Stimulated activated CD4-positive, alpha-beta T cell treated with anti-CD3 and anti-CD28 coated beads, Interleukin-15, amount 100 ng/mL, for 24 hours (primary cell): ENCODE data around the gene ACER1.

Experiments
- DNase-seq: peaks from one replicate; pipeline ENCODE4 v3.0.0-alpha.2; 2020

The ACER1 gene

DNA sequence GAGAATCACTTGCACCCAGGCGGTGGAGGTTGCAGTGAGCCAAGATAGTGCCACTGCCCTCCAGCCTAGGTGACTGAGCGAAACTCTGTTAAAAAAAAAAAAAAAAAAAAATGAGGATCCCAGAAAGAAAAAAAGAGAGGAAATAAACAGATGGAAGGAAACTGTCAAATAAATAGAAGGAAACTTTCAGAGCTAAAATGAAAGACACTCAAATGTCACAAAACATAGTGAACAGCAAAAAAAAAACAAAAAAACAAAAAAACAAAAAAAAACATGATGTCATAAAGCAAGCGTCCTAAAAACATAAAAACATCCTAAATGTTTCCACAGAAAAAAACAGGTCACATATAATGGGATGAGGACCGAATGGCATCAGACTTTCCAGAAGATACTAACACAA is 68.6 kb downstream of the ACER1 start:
- DNase-seq, result no peak

DNA sequence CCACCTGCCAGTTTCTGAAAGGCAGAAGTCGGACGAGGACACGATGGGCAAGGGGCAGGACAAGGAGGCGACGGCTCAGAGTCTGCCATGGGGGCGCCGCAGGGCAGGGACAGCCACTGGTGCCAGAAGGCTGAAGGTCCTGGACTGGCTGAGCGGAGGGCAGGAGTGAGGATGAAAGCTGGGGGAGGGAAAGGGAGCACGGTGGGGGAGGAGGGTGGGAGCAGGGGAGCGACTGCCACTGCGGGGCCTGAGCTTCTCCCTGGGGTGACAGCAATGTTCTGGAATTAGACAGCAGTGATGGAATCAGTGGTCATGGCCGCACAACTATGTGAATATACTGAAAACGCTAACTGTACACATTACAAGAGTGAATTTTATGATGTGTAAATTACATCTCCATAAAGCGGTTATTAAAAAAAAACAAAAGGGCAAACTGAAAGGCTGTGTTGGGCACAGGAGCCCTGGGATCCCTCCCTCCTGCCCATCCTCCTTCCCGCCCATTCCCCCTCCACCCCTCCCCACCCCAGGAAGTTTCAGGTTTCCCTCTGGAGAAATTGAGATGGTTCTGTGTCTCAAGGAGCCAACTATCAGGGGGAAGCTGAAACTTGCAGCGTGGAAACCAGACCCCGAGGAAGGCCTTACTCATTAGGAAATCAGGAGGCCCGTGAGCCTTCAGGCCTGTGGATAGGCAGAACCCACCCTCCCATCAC is 69.5 kb downstream of the ACER1 start:
- DNase-seq, result no peak

DNA sequence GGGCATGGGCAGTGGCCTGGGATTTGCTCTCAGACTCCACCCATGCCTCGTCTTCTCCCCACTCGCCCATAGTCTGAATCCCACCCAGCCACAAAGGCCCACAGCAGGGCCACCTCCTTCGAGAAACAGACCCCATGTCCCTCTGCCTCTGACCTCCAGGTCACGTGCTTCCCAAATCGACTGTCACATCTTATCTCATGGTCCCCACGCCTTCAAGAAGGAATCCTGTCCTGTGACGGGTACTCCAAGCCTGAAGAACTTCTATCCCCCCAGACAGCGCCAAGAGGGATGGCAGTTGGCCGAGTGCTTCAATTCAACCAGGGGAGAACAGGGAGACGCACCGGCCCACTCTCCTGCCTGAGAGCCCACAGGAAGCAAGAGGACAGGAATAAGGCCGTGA is 70.1 kb downstream of the ACER1 start:
- no peak for DNase-seq

DNA sequence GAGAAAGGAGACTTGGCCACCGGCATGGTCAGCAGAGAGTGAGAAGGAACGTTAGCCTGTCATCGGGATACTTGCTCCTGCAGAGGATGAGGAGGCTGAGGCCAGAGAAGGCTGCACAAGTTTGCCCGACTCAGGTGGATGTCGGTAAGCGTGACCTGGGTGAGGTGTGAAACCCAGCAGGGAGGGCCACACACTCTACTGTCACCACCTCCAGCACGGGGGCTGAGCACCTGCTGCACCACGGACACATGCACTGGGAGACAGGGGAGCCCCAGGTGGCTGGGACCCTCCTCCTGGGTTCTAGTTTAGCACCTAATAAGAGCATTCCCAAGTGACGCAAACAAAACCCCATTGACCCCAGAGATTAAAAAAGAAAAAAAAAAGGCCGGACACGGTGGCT is 70.9 kb downstream of the ACER1 start:
- no peak for DNase-seq

DNA sequence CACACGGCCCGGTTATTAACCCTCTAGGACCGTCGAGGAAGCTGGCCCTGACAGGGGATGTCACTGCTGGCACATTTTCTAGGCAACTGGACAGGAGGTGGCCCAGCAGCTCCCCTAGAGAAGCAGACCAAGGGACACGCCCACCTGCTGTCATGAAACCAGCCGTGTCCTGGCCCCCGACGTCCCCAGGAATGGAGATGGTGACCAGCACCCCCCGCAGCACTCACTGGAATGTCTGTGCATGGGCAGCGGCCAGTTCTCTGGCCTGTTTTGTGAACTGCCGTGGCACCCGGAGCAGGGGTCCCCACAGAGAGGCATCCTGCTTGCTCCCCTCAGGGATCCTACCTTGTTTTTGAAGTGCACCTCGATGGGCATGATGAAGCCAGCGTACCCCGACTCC is 71.5 kb downstream of the ACER1 start:
- no peak for DNase-seq

DNA sequence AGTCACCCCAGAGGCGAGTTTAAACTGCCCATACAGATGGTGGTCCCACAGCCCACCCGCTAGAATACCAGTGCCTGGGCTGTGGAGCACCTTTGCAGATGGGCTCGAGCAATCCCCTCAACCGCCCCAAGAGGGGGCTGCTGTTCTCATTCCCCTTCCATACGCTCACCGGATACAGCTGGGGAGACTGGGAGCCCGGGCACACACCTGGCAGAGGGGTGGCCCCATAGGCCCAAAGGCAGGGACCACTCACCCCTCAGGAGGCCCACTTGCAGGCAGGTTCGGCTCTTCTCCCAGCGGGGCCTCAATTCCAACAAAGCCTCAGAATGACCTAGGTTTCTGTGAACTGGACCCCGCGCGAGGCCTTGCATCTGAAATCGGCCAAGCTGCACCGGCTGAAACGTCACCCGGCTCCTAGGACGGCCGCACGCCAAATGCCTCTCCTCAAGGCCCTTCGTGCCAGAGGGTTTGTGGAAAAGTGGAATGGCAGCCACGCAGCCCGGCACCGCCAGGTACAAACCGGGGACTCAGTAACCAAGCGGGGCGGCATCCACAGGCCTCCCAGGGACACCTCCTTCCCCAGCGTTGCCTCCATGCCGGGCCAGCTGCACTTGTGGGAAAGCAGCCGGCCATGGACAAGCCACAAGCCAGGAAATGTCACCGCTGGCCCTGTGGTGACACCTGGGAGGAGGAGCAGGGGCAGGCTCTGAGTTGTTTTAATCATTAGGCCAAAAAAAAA is 72.3 kb downstream of the ACER1 start:
- peak; percentile 42 for DNase-seq

DNA sequence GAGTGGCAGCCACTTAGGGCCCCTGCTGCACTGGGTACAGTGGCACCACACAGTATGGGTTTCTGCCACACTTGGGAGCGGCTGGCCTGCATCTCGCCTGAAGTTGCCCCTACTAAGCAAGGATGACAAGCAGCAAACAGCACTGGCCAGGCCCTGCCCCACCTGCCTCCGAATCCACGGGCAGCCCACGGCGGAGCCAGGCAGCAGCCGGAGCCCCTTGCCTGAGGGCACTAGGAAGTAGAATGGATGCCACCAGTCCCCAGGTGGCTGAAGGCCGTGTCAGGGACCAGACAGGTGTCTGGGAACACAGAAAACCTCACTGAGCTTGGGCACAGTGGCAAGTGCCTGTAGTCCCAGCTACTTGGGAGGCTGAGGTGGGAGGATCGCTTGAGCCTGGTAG is 73.0 kb downstream of the ACER1 start:
- no peak for DNase-seq

DNA sequence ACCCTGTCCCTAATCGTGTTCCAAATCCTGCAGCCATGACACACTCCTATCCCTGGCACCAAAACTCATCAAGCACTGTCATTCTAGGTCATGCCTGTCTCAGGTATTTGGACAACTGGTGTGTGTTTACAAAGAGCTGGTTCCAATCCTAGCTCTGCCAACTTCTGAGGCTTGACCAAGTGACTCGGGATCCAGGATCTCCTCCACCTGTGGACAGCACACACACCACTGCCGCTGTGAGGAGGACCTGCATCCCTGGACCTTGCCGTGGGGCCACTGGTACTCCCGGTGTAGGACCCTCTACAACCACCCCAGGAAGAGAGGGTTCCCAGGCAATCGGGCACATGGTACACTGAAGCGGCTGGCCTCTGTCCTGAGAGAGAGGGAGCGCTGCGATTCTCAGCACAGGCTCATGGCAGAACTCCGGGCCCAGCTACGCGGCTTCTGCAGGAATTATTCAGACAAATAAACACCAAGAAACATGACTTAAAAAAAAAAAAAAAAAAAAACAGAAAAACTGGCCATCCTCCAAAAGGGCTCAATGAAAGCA is 74.0 kb downstream of the ACER1 start:
- DNase-seq, result no peak

DNA sequence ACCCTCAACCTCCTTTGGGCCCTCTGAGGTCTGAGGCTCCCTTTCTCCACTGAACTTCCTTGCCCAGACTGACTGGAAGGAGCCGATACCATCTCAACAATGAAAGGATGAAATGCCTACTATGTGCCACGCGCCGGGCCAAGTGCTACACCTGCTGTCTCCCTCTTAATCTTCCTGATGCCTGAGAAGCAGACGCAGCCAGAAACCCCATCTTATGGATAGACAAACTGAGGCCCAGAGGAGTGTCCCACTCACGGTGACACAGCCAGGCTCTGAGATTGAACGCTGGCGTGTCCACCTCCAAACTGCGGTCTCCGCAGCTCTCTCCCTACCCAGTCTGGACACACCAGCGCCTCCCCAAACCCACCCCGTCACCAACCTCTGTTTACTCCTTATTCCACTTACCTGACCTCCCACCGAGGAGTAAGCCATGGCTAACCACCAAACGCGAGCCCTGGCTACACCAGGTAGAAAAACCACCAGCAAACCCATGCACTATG is 74.5 kb downstream of the ACER1 start:
- no peak for DNase-seq
